ENCODE results near the gene LRGUK. TPM values are rescaled to one million over a fixed set of nuclear protein-coding genes. Genes with fewer than 3 reads are reported as not detected.
"Not testable (repeated sequence)": the region's sequence is repeated elsewhere in the genome, so short reads cannot be mapped to it uniquely, and the experiment has no call there.

The LRGUK gene
- total RNA-seq, 1 donor from 2014 or later, result 0.06 TPM

- TF ChIP-seq, protein P1, sequence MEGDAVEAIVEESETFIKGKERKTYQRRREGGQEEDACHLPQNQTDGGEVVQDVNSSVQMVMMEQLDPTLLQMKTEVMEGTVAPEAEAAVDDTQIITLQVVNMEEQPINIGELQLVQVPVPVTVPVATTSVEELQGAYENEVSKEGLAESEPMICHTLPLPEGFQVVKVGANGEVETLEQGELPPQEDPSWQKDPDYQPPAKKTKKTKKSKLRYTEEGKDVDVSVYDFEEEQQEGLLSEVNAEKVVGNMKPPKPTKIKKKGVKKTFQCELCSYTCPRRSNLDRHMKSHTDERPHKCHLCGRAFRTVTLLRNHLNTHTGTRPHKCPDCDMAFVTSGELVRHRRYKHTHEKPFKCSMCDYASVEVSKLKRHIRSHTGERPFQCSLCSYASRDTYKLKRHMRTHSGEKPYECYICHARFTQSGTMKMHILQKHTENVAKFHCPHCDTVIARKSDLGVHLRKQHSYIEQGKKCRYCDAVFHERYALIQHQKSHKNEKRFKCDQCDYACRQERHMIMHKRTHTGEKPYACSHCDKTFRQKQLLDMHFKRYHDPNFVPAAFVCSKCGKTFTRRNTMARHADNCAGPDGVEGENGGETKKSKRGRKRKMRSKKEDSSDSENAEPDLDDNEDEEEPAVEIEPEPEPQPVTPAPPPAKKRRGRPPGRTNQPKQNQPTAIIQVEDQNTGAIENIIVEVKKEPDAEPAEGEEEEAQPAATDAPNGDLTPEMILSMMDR (conservative IDR thresholded peaks at IDR 0.05; ENCODE audit: low read depth, low read length), result no peak
- H3K4me3 ChIP-seq (ENCODE audit: low read depth, low read length), result no peak overlapping the region
- no peak for DNase-seq (ENCODE audit: low read depth)
These were observed 166.0 kb downstream of the LRGUK start for GRCh38 chr7:134293002-134293740.

DNA sequence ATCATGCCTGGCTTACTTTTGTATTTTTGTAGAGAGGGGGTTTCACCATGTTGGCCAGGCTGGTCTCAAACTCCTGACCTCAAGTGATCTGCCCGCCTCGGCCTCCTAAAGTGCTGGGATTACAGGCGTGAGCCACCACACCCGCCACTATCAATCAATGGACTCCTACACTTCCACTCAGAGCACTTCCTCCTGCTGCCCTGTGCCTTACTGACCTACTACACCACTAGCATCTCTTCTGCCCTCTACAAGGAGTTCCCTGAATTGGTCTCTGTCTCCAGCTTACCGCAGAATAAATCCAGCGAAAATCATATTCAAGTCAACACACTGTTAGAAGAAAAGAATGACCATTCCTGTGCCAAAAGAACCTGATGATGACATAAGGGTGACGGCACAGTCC is 168.8 kb downstream of the LRGUK start:
- H3K4me3 ChIP-seq (ENCODE audit: low read depth, low read length); DNase-seq (ENCODE audit: low read depth): not testable (repeated sequence)

GRCh38 chr7:134297489-134297888 is 170.3 kb downstream of the LRGUK start:
- no peak for DNase-seq (ENCODE audit: low read depth)
- TF ChIP-seq, protein P1 (conservative IDR thresholded peaks at IDR 0.05; ENCODE audit: low read depth, low read length), result no peak

DNA sequence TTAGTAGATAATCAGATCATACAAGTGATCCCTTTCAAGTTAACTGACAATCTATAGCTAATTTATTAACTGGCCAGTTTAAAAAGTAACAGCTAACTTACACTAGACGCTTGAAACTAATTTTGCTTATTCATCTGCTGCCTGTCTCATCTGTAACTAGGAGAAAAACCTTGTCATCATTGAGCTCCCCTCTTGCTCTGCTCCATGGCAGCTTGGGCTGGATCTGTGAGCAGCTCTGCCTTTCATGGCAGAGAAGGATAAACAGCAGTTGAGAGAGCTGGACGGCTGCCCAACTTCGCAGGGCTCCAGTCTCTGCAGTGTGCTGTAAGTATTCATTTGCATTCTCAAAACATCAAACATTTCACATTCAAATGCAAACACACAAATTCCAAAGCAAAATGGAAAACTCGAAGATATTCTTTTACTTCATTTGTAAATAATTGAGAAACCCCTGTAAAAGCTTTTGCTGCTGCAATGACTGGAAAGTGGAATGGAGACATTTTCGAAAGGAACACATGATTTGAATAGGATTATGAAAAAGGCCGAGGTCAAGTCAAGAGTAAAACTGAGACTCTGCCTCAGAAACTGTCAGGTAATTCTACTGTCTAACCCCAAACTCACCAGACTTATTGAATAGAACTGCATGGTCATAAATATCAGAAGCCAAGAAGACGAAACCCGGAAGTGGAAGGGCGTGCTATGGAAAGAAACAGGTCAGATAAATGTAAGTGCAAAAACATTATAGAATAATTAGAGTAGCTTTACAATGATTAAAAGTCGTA is 172.0 kb downstream of the LRGUK start:
- no peak for DNase-seq (ENCODE audit: low read depth)
- TF ChIP-seq, protein P1 (conservative IDR thresholded peaks at IDR 0.05; ENCODE audit: low read depth, low read length), result no peak
- H3K4me3 ChIP-seq (ENCODE audit: low read depth, low read length), result no peak overlapping the region

More at GRCh38 chr7:134297489-134297888, 170.3 kb downstream of the LRGUK start:
- H3K4me3 ChIP-seq (ENCODE audit: low read depth, low read length), result no peak overlapping the region

- H3K4me3 ChIP-seq (ENCODE audit: low read depth, low read length), result no peak overlapping the region
- TF ChIP-seq, protein P1 (conservative IDR thresholded peaks at IDR 0.05; ENCODE audit: low read depth, low read length), result no peak
- no peak for DNase-seq (ENCODE audit: low read depth)
These were observed 173.8 kb downstream of the LRGUK start for GRCh38 chr7:134300988-134301387.

DNA sequence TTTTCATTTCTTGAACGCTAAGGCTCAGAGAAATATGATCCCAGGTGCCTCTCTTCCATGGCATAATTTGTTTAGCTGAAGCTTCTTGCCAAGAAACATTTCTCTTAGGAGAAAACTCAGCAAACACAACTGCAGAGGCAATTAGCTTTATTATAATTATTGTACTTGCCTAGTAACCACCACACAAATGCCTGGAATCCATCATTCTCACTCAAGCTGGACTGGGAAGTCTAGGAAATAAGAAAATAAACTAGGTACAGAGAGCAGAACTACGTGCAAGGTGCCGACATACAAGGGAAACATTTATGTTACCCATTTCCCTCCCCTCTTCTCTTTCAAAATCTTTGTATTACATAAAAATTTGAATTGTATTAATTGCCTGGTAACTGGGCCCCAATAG is 174.5 kb downstream of the LRGUK start:
- TF ChIP-seq, protein P1 (conservative IDR thresholded peaks at IDR 0.05; ENCODE audit: low read depth, low read length), result no peak
- no peak for DNase-seq (ENCODE audit: low read depth)

DNA sequence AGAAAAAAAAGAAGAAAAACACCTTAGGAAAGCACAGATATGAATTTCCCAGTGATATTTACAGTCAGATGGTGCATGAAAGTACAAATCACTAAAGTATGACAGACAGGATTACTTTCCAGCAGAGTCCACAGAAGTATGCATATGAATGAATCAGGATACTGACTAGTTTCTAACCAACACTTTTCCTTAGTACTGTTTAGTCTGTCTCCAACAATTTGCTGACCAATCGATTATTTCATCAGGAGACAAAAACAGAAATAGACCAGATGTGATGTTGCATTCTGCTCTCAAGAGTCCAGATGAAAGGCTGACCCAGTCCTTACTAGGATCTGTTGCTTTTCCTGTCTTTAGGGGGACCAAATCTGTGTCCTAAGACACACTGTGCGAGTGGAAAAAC is 175.0 kb downstream of the LRGUK start:
- TF ChIP-seq, protein P1 (conservative IDR thresholded peaks at IDR 0.05; ENCODE audit: low read depth, low read length), result no peak
- no peak for DNase-seq (ENCODE audit: low read depth)
- H3K4me3 ChIP-seq (ENCODE audit: low read depth, low read length), result no peak overlapping the region

More for the DNA sequence above, 174.5 kb downstream of the LRGUK start:
- no peak overlapping the region for H3K4me3 ChIP-seq (ENCODE audit: low read depth, low read length)
